GM12892 (cell line): ENCODE results near the gene ULK4.

ENCODE experiments used
- DNase-seq: peaks from one replicate; pipeline ENCODE4 v3.0.0; 2011; ENCODE audit not compliant: insufficient read length
- FAIRE-seq: peaks from 2 replicates; lab custom pipeline; 2011; peaks lifted over from hg19 to GRCh38; lab: Jason Lieb, UNC
- POLR2A ChIP-seq: IDR thresholded peaks from 2 replicates; pipeline ENCODE4 v1.6.1; 2011; ENCODE audit warnings: low read depth, low read length, control low read depth
- POLR2AphosphoS5 ChIP-seq: IDR thresholded peaks from 2 replicates; pipeline ENCODE4 v1.6.1; 2011; ENCODE audit warnings: low read depth, low read length, control low read depth
- TAF1 ChIP-seq: IDR thresholded peaks from 2 replicates; pipeline ENCODE4 v1.6.1; 2011; ENCODE audit warnings: low read depth, mild to moderate bottlenecking, control low read depth, low read length, borderline replicate concordance

ULK4 gene

DNA sequence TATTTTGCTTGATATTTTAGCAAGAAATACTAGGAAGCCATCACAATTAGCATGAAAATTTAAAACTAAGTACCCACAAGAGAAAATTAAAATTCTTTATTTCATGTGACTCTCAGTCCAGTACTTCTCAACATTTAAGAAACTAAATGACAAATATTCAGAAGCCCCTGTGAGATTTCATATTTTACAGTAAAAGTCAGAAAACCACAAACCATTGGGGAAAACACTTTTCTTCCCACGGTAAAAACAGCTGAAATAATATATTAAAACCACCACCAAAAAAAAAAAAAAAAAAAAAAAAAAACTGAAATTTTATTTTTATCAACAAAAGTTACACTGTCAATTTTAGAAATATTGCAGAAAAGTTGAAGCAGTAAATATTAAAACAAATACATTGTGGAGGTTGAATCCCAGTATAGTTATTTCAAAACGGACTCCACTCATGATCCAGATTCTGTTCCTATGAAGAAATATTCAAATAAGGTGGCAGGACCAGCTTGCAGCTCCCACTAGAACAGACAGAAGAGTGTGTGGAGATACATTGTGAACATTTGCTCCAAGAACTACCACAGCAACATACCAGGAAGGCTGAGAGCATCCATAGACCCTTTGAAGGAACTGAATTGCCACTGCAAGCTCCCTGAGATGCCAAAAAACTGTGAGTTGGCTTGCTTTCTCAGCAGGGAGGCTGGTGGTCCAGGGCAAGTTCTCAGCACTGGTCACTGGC, 454.4 kb downstream of the ULK4 start:
- no peak for FAIRE-seq
- DNase-seq: no peak
- TF ChIP-seq POLR2AphosphoS5 (no peak), TAF1 (no peak), POLR2A (no peak)

DNA sequence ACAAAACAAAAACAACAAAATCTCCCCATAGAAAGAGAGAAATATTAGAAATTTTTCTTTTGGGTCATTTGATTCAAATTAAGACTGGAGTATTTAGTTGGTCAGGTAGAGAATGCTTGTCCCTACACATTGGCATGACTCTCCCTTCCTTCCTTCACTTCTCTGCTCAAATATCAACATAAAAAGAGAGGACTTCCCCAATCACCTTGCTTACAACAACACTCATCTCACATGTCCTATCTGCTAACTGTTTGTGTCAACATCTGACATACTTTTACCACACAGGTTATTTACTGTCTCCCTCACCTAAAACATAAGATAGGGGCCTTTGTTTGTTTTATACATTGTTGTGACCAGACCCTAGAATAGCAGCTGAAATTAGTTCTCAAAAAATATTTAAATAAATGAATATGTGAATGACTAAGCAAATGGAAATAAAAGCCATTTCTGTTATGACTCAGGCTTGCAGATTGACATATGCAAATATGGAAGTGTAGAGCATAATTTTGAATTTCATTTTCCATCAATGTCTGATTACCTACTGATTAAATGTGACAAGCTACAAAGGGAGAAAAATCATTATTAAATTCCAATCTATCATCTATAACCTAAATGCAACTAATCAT, 457.8 kb downstream of the ULK4 start:
- no peak for FAIRE-seq
- no peak for DNase-seq
- TF ChIP-seq POLR2A: no peak
- TF ChIP-seq POLR2AphosphoS5: no peak
- no peak for TF ChIP-seq TAF1

DNA sequence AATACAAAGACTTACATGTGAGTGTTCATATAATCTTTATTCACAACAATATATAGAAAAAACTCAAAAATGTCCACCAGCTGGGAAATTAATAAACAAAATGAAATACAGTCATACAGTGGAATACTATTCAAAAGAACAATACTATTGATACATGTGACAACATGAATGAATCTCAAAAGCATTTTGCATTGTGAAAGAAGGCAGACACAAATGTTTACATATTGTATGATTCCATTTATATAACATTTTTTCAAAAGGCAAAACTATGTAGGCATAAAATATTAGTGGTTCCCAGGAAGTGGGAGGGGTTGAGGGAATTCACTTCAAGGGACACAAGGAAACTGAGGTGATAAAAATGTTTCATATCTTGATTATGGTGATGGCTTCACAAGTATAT, 459.4 kb downstream of the ULK4 start:
- DNase-seq (no peak), FAIRE-seq (no peak)
- no peak for TF ChIP-seq POLR2AphosphoS5
- no peak for TF ChIP-seq POLR2A
- TF ChIP-seq TAF1: no peak

DNA sequence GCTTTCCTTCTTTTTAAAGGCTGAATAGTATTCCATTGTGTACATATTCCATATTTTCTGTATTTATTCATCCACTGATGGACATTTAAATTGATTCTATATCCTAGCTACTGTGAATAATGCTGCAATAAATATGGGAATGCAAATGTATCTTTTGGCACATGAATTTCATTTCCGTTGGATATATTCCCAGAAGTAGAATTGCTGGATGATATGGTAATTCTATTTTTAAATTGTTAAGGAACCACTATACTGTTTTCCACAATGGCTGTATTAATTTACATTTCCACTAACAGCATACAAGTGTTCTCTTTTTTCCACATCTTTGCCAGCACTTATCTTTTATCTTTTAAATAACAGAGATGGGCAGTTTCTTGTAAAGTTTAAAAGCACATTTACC, 459.9 kb downstream of the ULK4 start:
- DNase-seq (no peak), FAIRE-seq (no peak)
- TF ChIP-seq POLR2A (no peak), TAF1 (no peak), POLR2AphosphoS5 (no peak)

DNA sequence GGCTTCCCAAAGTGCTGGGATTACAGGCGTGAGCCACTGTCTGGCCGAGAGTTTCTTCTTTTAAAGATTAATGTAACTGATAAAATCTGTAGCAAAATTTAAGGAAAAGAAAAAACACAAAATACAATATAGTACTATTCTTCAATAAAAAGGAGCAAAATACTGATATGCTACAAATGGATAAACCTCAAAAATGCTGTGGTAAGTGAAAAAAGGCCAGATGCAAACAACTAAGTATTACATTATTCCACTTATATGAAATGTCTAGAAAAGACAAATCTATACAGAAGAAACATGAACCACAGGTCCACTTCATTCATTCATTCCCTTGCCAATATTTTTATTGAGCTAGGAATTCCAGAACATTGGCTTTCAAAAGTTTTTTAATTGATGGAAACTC, 463.1 kb downstream of the ULK4 start:
- FAIRE-seq (no peak), DNase-seq (no peak)
- TF ChIP-seq POLR2AphosphoS5: no peak
- no peak for TF ChIP-seq POLR2A
- no peak for TF ChIP-seq TAF1

DNA sequence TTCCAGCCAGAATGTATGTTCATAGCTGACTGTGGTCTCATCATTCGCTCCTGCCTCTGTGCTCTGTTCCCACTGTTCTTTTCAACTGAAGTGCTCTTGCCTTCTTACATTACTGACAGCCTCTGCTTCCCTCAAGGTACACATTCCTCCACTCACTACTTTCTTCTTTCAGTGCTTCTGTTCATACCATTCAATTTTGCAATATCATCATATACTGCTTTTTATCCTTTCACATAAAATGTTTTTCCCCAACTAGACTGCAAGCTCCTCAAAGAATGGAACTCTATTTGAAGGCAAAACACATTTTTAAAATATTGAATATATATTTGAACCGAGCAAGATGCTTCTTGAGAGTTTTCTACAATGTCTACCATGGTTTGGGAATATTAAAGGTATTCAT, 471.5 kb downstream of the ULK4 start:
- FAIRE-seq (no peak), DNase-seq (no peak)
- no peak for TF ChIP-seq TAF1
- TF ChIP-seq POLR2AphosphoS5: no peak
- TF ChIP-seq POLR2A: no peak

DNA sequence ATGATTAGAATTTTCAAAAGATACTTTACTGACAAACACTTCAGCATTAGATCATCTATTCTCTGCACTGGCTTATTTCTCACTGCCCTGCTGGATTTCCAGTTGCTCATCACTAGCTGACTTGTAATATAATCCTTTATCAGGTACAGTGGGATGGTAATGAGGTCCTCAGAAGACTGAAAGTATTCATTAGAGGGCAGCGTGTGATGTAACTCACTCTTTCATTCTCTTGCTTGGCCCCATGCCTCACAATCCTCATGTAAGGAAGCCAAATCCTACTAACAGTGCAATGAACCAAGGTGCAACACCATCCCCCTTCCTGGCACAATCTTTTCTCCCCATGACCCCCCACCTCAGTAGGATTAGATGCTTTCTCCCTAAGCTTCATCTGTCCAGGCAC, 472.7 kb downstream of the ULK4 start:
- no peak for DNase-seq
- no peak for FAIRE-seq
- TF ChIP-seq POLR2AphosphoS5 (no peak), TAF1 (no peak), POLR2A (no peak)

DNA sequence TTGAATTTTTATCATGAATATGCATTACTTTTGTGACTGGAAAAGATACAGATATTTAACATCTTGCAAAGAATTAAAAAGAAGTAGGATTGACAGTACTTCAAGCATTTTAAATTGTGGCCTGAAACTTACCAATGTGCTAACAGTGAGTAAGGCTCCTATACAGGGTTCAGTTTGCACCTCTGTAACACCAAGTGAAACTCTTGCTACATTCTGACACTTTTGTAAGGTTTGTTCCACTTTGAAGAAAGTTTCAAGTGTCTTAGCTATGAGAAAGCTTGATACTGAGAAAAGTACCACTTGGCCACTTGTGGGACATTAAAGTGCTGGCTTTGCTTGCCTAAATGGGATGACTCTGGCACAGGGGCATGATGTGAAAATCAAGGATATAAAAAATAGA, 473.4 kb downstream of the ULK4 start:
- no peak for TF ChIP-seq POLR2A
- no peak for TF ChIP-seq POLR2AphosphoS5
- TF ChIP-seq TAF1: no peak
- FAIRE-seq (no peak), DNase-seq (no peak)

DNA sequence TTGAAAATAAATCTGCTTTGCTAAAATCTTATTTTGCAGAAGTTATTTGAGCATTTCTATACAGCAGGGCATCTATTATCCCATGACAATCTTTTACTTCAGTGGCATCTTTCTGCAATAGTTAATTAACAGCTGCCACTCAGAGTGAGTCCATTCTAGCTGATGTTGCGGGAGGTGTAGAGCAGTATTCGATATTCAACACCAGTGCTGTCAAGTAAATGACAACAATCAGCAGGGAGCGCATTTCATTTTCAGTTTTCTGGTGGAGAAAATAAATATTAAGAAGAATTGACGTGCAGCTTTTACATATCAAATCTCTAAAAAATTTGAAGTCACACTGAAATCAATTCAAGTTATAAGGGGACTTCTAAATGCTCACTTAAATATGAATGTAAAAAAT, 476.4 kb downstream of the ULK4 start:
- DNase-seq (no peak), FAIRE-seq (no peak)
- TF ChIP-seq POLR2AphosphoS5: no peak
- TF ChIP-seq TAF1: no peak
- TF ChIP-seq POLR2A: no peak

DNA sequence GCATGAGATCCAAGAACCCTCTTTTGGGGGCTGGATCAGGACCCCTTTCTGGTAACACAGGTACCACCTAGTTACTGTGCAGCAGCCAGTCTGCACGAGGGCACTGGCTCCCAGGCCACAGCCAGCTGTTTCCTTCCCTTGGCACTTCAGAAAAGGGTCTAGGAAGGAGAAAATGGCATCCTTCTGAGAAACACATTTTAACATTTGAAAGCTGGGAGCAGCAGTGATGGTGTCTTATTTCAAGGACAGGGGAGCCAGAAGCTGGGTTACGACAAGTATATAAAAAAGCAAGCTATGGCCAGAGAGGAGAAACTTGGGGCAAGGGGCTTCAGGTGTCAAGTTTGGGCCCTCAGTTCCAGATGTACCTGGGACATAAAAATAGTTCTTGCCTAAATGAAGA, 479.8 kb downstream of the ULK4 start:
- no peak for FAIRE-seq
- DNase-seq: no peak
- TF ChIP-seq POLR2AphosphoS5 (no peak), POLR2A (no peak), TAF1 (no peak)

DNA sequence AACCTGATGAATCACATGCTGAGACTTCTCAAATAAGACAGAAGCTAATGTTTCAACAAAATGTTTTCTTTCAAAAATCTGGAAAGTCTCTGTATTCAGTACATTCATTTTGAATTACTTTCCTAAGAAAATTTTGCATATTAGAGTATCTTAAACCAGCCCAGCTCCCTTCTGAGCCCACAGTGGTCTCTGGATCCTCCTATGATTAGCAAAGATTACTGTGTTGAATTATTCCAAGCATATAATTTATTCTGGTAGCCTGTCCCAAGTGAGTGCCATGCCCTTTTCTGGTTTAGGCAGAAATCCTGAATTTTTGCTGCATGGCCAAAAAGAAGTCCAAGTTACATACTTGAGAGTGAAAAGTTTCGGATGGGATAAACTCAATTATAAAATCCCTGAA, 483.6 kb downstream of the ULK4 start:
- no peak for TF ChIP-seq POLR2A
- no peak for TF ChIP-seq TAF1
- no peak for TF ChIP-seq POLR2AphosphoS5
- DNase-seq (no peak), FAIRE-seq (no peak)
